Measurements from ENCODE around the gene DENND2A.
"Not testable (repeated sequence)": the region's sequence is repeated elsewhere in the genome, so short reads cannot be mapped to it uniquely, and the experiment has no call there.

The DENND2A gene

GRCh38 chr7:140553236-140553635 is 87.4 kb downstream of the DENND2A start:
- not testable (repeated sequence) for FAIRE-seq; DNase-seq (ENCODE audit: insufficient read length, low spot score)

GRCh38 chr7:140552240-140552679 is 88.4 kb downstream of the DENND2A start:
- FAIRE-seq (no peak), DNase-seq (ENCODE audit: insufficient read length, low spot score) (no peak)

GRCh38 chr7:140551355-140552239 is 89.0 kb downstream of the DENND2A start:
- DNase-seq (ENCODE audit: insufficient read length, low spot score) (no peak), FAIRE-seq (no peak)

GRCh38 chr7:140546947-140547346 is 93.7 kb downstream of the DENND2A start:
- FAIRE-seq (no peak), DNase-seq (ENCODE audit: insufficient read length, low spot score) (no peak)

- FAIRE-seq, result no peak
Observed at GRCh38 chr7:140544388-140544826, 96.2 kb downstream of the DENND2A start.

GRCh38 chr7:140542228-140542603 is 98.4 kb downstream of the DENND2A start:
- DNase-seq (ENCODE audit: insufficient read length, low spot score) (peak; percentile 36), FAIRE-seq (no peak)

More at GRCh38 chr7:140544388-140544826, 96.2 kb downstream of the DENND2A start:
- no peak for DNase-seq (ENCODE audit: insufficient read length, low spot score)

- FAIRE-seq, result peak; percentile 38
- peak; percentile 90 for DNase-seq (ENCODE audit: insufficient read length, low spot score)
Observed at GRCh38 chr7:140541513-140542227, 98.9 kb downstream of the DENND2A start.

GRCh38 chr7:140541176-140541512 is 99.5 kb downstream of the DENND2A start:
- DNase-seq (ENCODE audit: insufficient read length, low spot score) (no peak), FAIRE-seq (no peak)

GRCh38 chr7:140540136-140540777 is 100.4 kb downstream of the DENND2A start:
- no peak for DNase-seq (ENCODE audit: insufficient read length, low spot score)

GRCh38 chr7:140539461-140539860 is 101.2 kb downstream of the DENND2A start:
- no peak for FAIRE-seq

More at GRCh38 chr7:140540136-140540777, 100.4 kb downstream of the DENND2A start:
- FAIRE-seq, result no peak

GRCh38 chr7:140537750-140538482 is 102.7 kb downstream of the DENND2A start:
- DNase-seq (ENCODE audit: insufficient read length, low spot score), result no peak
- no peak for FAIRE-seq

More at GRCh38 chr7:140539461-140539860, 101.2 kb downstream of the DENND2A start:
- no peak for DNase-seq (ENCODE audit: insufficient read length, low spot score)

GRCh38 chr7:140534743-140535142 is 105.9 kb downstream of the DENND2A start:
- FAIRE-seq (no peak), DNase-seq (ENCODE audit: insufficient read length, low spot score) (no peak)

GRCh38 chr7:140533394-140533872 is 107.2 kb downstream of the DENND2A start:
- DNase-seq (ENCODE audit: insufficient read length, low spot score), result no peak
- no peak for FAIRE-seq

- FAIRE-seq, result not testable (repeated sequence)
Observed at GRCh38 chr7:140529428-140529827, 111.2 kb downstream of the DENND2A start.

GRCh38 chr7:140526787-140527664 is 113.6 kb downstream of the DENND2A start:
- DNase-seq (ENCODE audit: insufficient read length, low spot score) (no peak), FAIRE-seq (no peak)

More at GRCh38 chr7:140529428-140529827, 111.2 kb downstream of the DENND2A start:
- not testable (repeated sequence) for DNase-seq (ENCODE audit: insufficient read length, low spot score)

GRCh38 chr7:140526214-140526613 is 114.4 kb downstream of the DENND2A start:
- no peak for FAIRE-seq

GRCh38 chr7:140525743-140526142 is 114.9 kb downstream of the DENND2A start:
- no peak for DNase-seq (ENCODE audit: insufficient read length, low spot score)
- FAIRE-seq, result no peak

More at GRCh38 chr7:140526214-140526613, 114.4 kb downstream of the DENND2A start:
- no peak for DNase-seq (ENCODE audit: insufficient read length, low spot score)

GRCh38 chr7:140521421-140521820 is 119.2 kb downstream of the DENND2A start:
- no peak for DNase-seq (ENCODE audit: insufficient read length, low spot score)
- FAIRE-seq, result no peak

GRCh38 chr7:140519007-140519399 is 121.6 kb downstream of the DENND2A start:
- no peak for DNase-seq (ENCODE audit: insufficient read length, low spot score)
- FAIRE-seq, result no peak
